IPS-15b (cell line): ENCODE measurements around the gene LRRC2.
A peak's percentile ranks its signal among the peaks of the same experiment; 100 is the strongest.

ENCODE experiments used
- H3K27me3 ChIP-seq: one replicate; pipeline ENCODE4 v1.6.1; 2013; ENCODE audit warnings: low read length; ENCODE audit not compliant: control insufficient read depth, insufficient read depth
- H3K36me3 ChIP-seq: one replicate; pipeline ENCODE4 v1.6.1; 2013; ENCODE audit warnings: low read length; ENCODE audit not compliant: control insufficient read depth, insufficient read depth
- H3K4me1 ChIP-seq: one replicate; pipeline ENCODE4 v1.6.1; 2013; ENCODE audit warnings: mild to moderate bottlenecking, low read length; ENCODE audit not compliant: control insufficient read depth, insufficient read depth
- H3K4me3 ChIP-seq: one replicate; pipeline ENCODE4 v1.5.1; 2013; ENCODE audit warnings: low read depth, low read length
- H3K9ac ChIP-seq: one replicate; pipeline ENCODE4 v1.6.1; 2013; ENCODE audit warnings: low read depth, mild to moderate bottlenecking, low read length
- H3K9me3 ChIP-seq: one replicate; pipeline ENCODE4 v1.6.1; 2013; ENCODE audit warnings: mild to moderate bottlenecking, low read length; ENCODE audit not compliant: control insufficient read depth, insufficient read depth

Gene LRRC2

GRCh38 chr3:46566040-46566641 is at the start of gene LRRC2:
TSS of gene LRRC2 (minus strand) at chr3:46566302. CDS start at chr3:46551591, 14,711 bp downstream.
- no peak within 1 kb of the TSS for H3K9ac ChIP-seq
- no peaks in the 10 kb centered on the region for H3K9me3 ChIP-seq
- peaks cover 13% of the 10 kb centered on the region for H3K4me1 ChIP-seq

GRCh38 chr3:46615050-46615775 is 49.1 kb upstream of the LRRC2 start:
- Histone ChIP-seq H3K9me3 (no peaks in the 10 kb centered on the region), H3K4me1 (peaks cover 6% of the 10 kb centered on the region), H3K4me3 (no peak overlapping the region), H3K36me3 (no peaks in the 10 kb centered on the region), H3K9ac (no peak overlapping the region), H3K27me3 (no peaks in the 10 kb centered on the region)

More at GRCh38 chr3:46566040-46566641, at the start of gene LRRC2:
- Histone ChIP-seq H3K4me3 (peak within 1 kb of the TSS; percentile 73), H3K36me3 (no peaks in the 10 kb centered on the region), H3K27me3 (no peaks in the 10 kb centered on the region)

GRCh38 chr3:46614431-46614830 is 48.3 kb upstream of the LRRC2 start:
- Histone ChIP-seq H3K36me3 (no peaks in the 10 kb centered on the region), H3K9me3 (no peaks in the 10 kb centered on the region), H3K27me3 (no peaks in the 10 kb centered on the region), H3K4me1 (peaks cover 3% of the 10 kb centered on the region), H3K4me3 (no peak overlapping the region), H3K9ac (no peak overlapping the region)

GRCh38 chr3:46613313-46614005 is 47.4 kb upstream of the LRRC2 start:
- H3K9me3 ChIP-seq: no peaks in the 10 kb centered on the region
- no peaks in the 10 kb centered on the region for H3K27me3 ChIP-seq
- H3K4me3 ChIP-seq: no peak overlapping the region
- H3K36me3 ChIP-seq: no peaks in the 10 kb centered on the region
- no peak overlapping the region for H3K9ac ChIP-seq
- H3K4me1 ChIP-seq: peaks cover 3% of the 10 kb centered on the region

- H3K4me3 ChIP-seq: no peak within 1 kb of the TSS
- H3K9ac ChIP-seq: no peak within 1 kb of the TSS
- H3K36me3 ChIP-seq: no peaks in the 10 kb centered on the region
- no peaks in the 10 kb centered on the region for H3K9me3 ChIP-seq
- peaks cover 3% of the 10 kb centered on the region for H3K4me1 ChIP-seq
- no peaks in the 10 kb centered on the region for H3K27me3 ChIP-seq
Measured at GRCh38 chr3:46612324-46612723, 46.2 kb upstream of the LRRC2 start, which contains the start of gene FAM240A. TSS of gene FAM240A (plus strand) at chr3:46612525. CDS start at chr3:46612684, 159 bp downstream.

GRCh38 chr3:46609944-46610722 is 44.0 kb upstream of the LRRC2 start:
- no peak overlapping the region for H3K4me3 ChIP-seq
- H3K27me3 ChIP-seq: no peaks in the 10 kb centered on the region
- no peaks in the 10 kb centered on the region for H3K9me3 ChIP-seq
- H3K4me1 ChIP-seq: peaks cover 3% of the 10 kb centered on the region
- H3K36me3 ChIP-seq: no peaks in the 10 kb centered on the region
- H3K9ac ChIP-seq: no peak overlapping the region

GRCh38 chr3:46609212-46609721 is 43.2 kb upstream of the LRRC2 start:
- H3K9me3 ChIP-seq: no peaks in the 10 kb centered on the region
- H3K27me3 ChIP-seq: no peaks in the 10 kb centered on the region
- H3K36me3 ChIP-seq: no peaks in the 10 kb centered on the region
- no peak overlapping the region for H3K4me3 ChIP-seq
- H3K4me1 ChIP-seq: peaks cover 12% of the 10 kb centered on the region
- no peak overlapping the region for H3K9ac ChIP-seq

- H3K4me3 ChIP-seq: no peak overlapping the region
- no peaks in the 10 kb centered on the region for H3K36me3 ChIP-seq
- no peak overlapping the region for H3K9ac ChIP-seq
- no peaks in the 10 kb centered on the region for H3K27me3 ChIP-seq
- no peaks in the 10 kb centered on the region for H3K9me3 ChIP-seq
- H3K4me1 ChIP-seq: peaks cover 25% of the 10 kb centered on the region
Measured at GRCh38 chr3:46607603-46608028, 41.5 kb upstream of the LRRC2 start.

GRCh38 chr3:46604127-46604526 is 38.0 kb upstream of the LRRC2 start:
- Histone ChIP-seq H3K36me3 (no peaks in the 10 kb centered on the region), H3K4me3 (no peak overlapping the region), H3K27me3 (no peaks in the 10 kb centered on the region)

GRCh38 chr3:46603446-46604046 is 37.4 kb upstream of the LRRC2 start:
- H3K36me3 ChIP-seq: no peaks in the 10 kb centered on the region

More at GRCh38 chr3:46604127-46604526, 38.0 kb upstream of the LRRC2 start:
- H3K9me3 ChIP-seq: no peaks in the 10 kb centered on the region
- no peak overlapping the region for H3K9ac ChIP-seq
- H3K4me1 ChIP-seq: peaks cover 32% of the 10 kb centered on the region

GRCh38 chr3:46599590-46599989 is 33.5 kb upstream of the LRRC2 start:
- no peaks in the 10 kb centered on the region for H3K36me3 ChIP-seq
- H3K9me3 ChIP-seq: no peaks in the 10 kb centered on the region
- H3K9ac ChIP-seq: no peak overlapping the region
- peaks cover 37% of the 10 kb centered on the region for H3K4me1 ChIP-seq
- H3K4me3 ChIP-seq: peak overlapping the region; percentile 7
- H3K27me3 ChIP-seq: no peaks in the 10 kb centered on the region

More at GRCh38 chr3:46603446-46604046, 37.4 kb upstream of the LRRC2 start:
- no peaks in the 10 kb centered on the region for H3K27me3 ChIP-seq
- H3K9ac ChIP-seq: no peak overlapping the region
- H3K9me3 ChIP-seq: no peaks in the 10 kb centered on the region
- peaks cover 38% of the 10 kb centered on the region for H3K4me1 ChIP-seq
- H3K4me3 ChIP-seq: no peak overlapping the region
